ENCODE results near the gene MAMDC2.
"Not testable (repeated sequence)": the region's sequence is repeated elsewhere in the genome, so short reads cannot be mapped to it uniquely, and the experiment has no call there.

MAMDC2 gene

GRCh38 chr9:70043689-70044489 is at the start of gene MAMDC2:
Gene MAMDC2 (plus strand): TSS chr9:70043848. CDS start chr9:70044198, 350 bp downstream.
- DNase-seq = peak; percentile 6

GRCh38 chr9:69995846-69996245 is 47.8 kb upstream of the MAMDC2 start:
- no peak for DNase-seq

GRCh38 chr9:69996967-69997366 is 46.7 kb upstream of the MAMDC2 start:
- DNase-seq = no peak

- no peak for DNase-seq
Measured at GRCh38 chr9:69997524-69997923, 46.1 kb upstream of the MAMDC2 start.

GRCh38 chr9:69999315-69999714 is 44.3 kb upstream of the MAMDC2 start:
- no peak for DNase-seq

GRCh38 chr9:70000469-70000868 is 43.2 kb upstream of the MAMDC2 start:
- no peak for DNase-seq

- no peak for DNase-seq
Measured at GRCh38 chr9:70003901-70004714, 39.5 kb upstream of the MAMDC2 start.

- no peak for DNase-seq
Measured at GRCh38 chr9:70006306-70006705, 37.3 kb upstream of the MAMDC2 start.

GRCh38 chr9:70007831-70008230 is 35.8 kb upstream of the MAMDC2 start:
- DNase-seq = no peak

GRCh38 chr9:70010015-70010414 is 33.6 kb upstream of the MAMDC2 start:
- DNase-seq = no peak

GRCh38 chr9:70011366-70011765 is 32.3 kb upstream of the MAMDC2 start:
- DNase-seq = no peak

GRCh38 chr9:70012569-70012968 is 31.1 kb upstream of the MAMDC2 start:
- DNase-seq = no peak

GRCh38 chr9:70013598-70014196 is 30.0 kb upstream of the MAMDC2 start:
- no peak for DNase-seq

GRCh38 chr9:70015099-70015498 is 28.5 kb upstream of the MAMDC2 start:
- no peak for DNase-seq

- DNase-seq = no peak
Measured at GRCh38 chr9:70020217-70020616, 23.4 kb upstream of the MAMDC2 start.

GRCh38 chr9:70020991-70021571 is 22.6 kb upstream of the MAMDC2 start:
- no peak for DNase-seq

- DNase-seq = no peak
Measured at GRCh38 chr9:70028287-70028686, 15.4 kb upstream of the MAMDC2 start.

GRCh38 chr9:70030156-70030555 is 13.5 kb upstream of the MAMDC2 start:
- DNase-seq = no peak

- no peak for DNase-seq
Measured at GRCh38 chr9:70031141-70031545, 12.5 kb upstream of the MAMDC2 start.

GRCh38 chr9:70034271-70034711 is 9.4 kb upstream of the MAMDC2 start:
- no peak for DNase-seq

- DNase-seq = no peak
Measured at GRCh38 chr9:70035691-70036090, 8.0 kb upstream of the MAMDC2 start.

GRCh38 chr9:70036641-70037040 is 7.0 kb upstream of the MAMDC2 start:
- DNase-seq = no peak

- not testable (repeated sequence) for DNase-seq
Measured at GRCh38 chr9:70038171-70038621, 5.5 kb upstream of the MAMDC2 start.
